DOHH2 (cell line): ENCODE results near the gene C4orf51.

ENCODE experiments used
- EZH2phosphoT487 ChIP-seq: fragments of 200-600 bp; sonication (generic); IDR thresholded peaks from 2 replicates; pipeline ENCODE4 v1.6.1; 2017; ENCODE audit warnings: borderline replicate concordance, mild to moderate bottlenecking, antibody characterized with exemption, low read length, moderate library complexity, mixed read lengths
- TF ChIP-seq, protein P1 (sequence below): fragments of 200-600 bp; sonication (generic); IDR thresholded peaks from one replicate; pipeline ENCODE4 v1.5.1; 2014; ENCODE audit warnings: antibody characterized with exemption, mild to moderate bottlenecking, low read depth, low read length; ENCODE audit not compliant: poor library complexity, severe bottlenecking

DNA sequence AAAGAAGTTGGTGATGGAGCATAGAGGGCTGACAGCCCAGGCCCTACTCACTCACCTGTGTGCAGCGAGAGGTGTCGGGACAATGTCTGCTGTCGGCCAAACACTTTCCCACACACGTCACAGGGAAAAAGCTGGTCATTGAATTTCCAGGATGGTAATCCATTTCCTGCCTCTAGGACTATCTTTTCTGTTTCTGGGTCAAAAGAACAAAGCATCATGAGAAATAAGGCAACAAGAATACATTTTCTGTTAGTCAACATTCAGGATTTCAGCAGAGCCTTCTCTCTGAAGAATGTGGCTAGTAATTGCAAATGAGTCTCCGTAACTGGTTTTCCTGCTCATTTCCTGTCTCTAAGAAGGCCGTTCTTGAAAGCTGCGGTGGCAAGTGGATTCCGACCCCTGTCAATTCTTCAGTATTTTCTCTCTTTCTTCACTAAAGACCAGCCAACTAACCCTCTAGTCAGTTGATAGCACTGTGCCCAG is 99.4 kb downstream of the C4orf51 start:
- TF ChIP-seq, protein P1, sequence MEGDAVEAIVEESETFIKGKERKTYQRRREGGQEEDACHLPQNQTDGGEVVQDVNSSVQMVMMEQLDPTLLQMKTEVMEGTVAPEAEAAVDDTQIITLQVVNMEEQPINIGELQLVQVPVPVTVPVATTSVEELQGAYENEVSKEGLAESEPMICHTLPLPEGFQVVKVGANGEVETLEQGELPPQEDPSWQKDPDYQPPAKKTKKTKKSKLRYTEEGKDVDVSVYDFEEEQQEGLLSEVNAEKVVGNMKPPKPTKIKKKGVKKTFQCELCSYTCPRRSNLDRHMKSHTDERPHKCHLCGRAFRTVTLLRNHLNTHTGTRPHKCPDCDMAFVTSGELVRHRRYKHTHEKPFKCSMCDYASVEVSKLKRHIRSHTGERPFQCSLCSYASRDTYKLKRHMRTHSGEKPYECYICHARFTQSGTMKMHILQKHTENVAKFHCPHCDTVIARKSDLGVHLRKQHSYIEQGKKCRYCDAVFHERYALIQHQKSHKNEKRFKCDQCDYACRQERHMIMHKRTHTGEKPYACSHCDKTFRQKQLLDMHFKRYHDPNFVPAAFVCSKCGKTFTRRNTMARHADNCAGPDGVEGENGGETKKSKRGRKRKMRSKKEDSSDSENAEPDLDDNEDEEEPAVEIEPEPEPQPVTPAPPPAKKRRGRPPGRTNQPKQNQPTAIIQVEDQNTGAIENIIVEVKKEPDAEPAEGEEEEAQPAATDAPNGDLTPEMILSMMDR: no peak
- no peak for TF ChIP-seq EZH2phosphoT487
